HFFc6 (cell line): Measurements from ENCODE around the gene SNRNP27. TPM values are rescaled to one million over a fixed set of nuclear protein-coding genes. Genes with fewer than 3 reads are reported as not detected.

ENCODE experiments used
- DNase-seq: peaks from one replicate; pipeline ENCODE4 v3.0.0-alpha.2; 2018
- H3K27ac Mint-ChIP-seq: 2 replicates; pipeline ENCODE4 v1.8.0; 2020; ENCODE audit warnings: mild to moderate bottlenecking, mixed read lengths
- H3K27me3 Mint-ChIP-seq: 2 replicates; pipeline ENCODE4 v1.8.0; 2021; ENCODE audit warnings: mild to moderate bottlenecking, moderate library complexity, mixed read lengths; ENCODE audit not compliant: insufficient read depth
- H3K36me3 Mint-ChIP-seq: 2 replicates; pipeline ENCODE4 v1.8.0; 2021; ENCODE audit warnings: low read depth, mixed read lengths
- H3K4me1 Mint-ChIP-seq: 2 replicates; pipeline ENCODE4 v1.8.0; 2020; ENCODE audit warnings: low read depth, mixed read lengths
- H3K4me3 Mint-ChIP-seq: 2 replicates; pipeline ENCODE4 v1.8.0; 2020; ENCODE audit warnings: mild to moderate bottlenecking, moderate library complexity, mixed read lengths
- H3K9me3 Mint-ChIP-seq: 2 replicates; pipeline ENCODE4 v1.8.0; 2020; ENCODE audit warnings: mild to moderate bottlenecking, mixed read lengths
- CTCF ChIP-seq: fragments of 200-600 bp; sonication (generic); IDR thresholded peaks from 2 replicates; pipeline ENCODE4 v1.5.0; 2021; ENCODE audit warnings: antibody characterized with exemption, mild to moderate bottlenecking
- total RNA-seq, 6 experiments: library from RNA; stranded (reverse); fragmentation: NEBNext Ultra II Directional; extraction: Animal tissue kit (Norgen Biotek cat#: 25700); gene quantifications; 2 replicates in 1 of 6; 3 replicates in 5 of 6; pipeline ENCODE4 v1.2.3, GENCODE V29; 2021

Gene SNRNP27
- total RNA-seq, 6 experiments from 2014 or later, result 46.4 to 62.0 (median 55.7) TPM

- Mint-ChIP-seq H3K27me3 (peaks cover 33% of the 10 kb centered on the region), H3K27ac (no peak overlapping the region), H3K4me3 (no peak overlapping the region), H3K4me1 (peaks cover 2% of the 10 kb centered on the region; the same call in 1 of the 2 replicates), H3K9me3 (no peaks in the 10 kb centered on the region), H3K36me3 (no peaks in the 10 kb centered on the region)
- DNase-seq, result no peak
- no peak for TF ChIP-seq CTCF
Observed at GRCh38 chr2:69954084-69954483, 60.3 kb downstream of the SNRNP27 start.

Other genes with a start within 250 kb of the SNRNP27 start
- gene ANXA4, start 151.8 kb upstream of the SNRNP27 start, total RNA-seq, result 100 to 1,000 TPM in 1 of 6 experiments, 10 to 100 TPM in 5; 92.8 to 112 (median 96.1) TPM
- 10 to 100 TPM in 2 of 6 experiments, 1 to 10 TPM in 4; 6.5 to 11.2 (median 7.7) TPM for gene GMCL1, start 64.3 kb upstream of the SNRNP27 start, total RNA-seq
- 1 to 10 TPM; 4.1 to 9.1 (median 6.9) TPM for gene MXD1, start 21.2 kb downstream of the SNRNP27 start, total RNA-seq
- under 1 TPM in 2 of 6 experiments, not detected in 4; 0.07 to 0.15 TPM for gene ASPRV1, start 67.7 kb downstream of the SNRNP27 start, total RNA-seq
- gene PCBP1, start 193.5 kb downstream of the SNRNP27 start, total RNA-seq, result 100 to 1,000 TPM; 293 to 369 (median 361) TPM